HS-27A (cell line): Measurements from ENCODE around the gene CASKIN2.

Source experiments
- DNase-seq: peaks from one replicate; pipeline ENCODE4 v3.0.0-alpha.2; 2012; ENCODE audit warnings: low read depth, missing footprints

CASKIN2 gene

DNA sequence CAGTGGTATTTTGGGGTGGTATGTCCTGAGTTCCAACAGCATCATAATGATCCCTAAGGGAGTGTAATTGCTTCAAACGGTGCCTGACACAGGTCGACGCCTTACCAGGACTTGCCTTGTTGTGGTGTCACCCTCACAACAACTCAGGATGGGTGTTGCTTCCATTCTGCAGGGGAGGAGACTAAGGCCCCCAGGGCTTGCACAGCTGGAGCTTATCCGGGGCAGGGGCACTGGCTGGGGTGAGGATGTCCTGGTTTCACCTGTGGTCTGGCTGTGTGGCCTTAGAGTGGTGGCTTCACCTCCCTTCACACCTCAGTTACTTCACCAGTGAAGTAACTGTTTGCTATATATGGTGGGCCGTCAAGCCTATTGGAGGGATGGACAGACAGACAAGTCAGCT, 33.5 kb upstream of the CASKIN2 start:
- DNase-seq, result no peak

- no peak for DNase-seq
These were observed 31.8 kb upstream of the CASKIN2 start for GRCh38 chr17:75547091-75547490.

DNA sequence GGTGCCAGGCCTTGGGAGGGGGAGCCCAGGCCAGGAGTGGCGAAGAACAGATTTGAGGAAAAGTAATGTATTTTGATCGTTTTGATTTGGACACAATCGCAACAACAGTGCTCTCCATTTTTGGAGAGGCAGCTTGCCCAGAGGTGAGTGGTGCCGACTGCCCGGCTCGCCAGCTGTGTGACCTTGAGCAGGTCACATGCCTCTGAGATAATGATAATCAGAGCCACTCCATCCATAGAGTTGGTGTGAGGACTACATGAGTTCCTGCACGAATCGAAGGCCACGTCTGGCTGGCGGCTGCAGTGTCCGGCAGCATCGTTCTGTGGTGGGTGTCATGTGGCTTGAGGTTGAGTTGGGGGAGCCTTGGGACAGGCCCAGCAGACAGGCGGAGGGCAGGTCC, 30.8 kb upstream of the CASKIN2 start:
- no peak for DNase-seq

DNA sequence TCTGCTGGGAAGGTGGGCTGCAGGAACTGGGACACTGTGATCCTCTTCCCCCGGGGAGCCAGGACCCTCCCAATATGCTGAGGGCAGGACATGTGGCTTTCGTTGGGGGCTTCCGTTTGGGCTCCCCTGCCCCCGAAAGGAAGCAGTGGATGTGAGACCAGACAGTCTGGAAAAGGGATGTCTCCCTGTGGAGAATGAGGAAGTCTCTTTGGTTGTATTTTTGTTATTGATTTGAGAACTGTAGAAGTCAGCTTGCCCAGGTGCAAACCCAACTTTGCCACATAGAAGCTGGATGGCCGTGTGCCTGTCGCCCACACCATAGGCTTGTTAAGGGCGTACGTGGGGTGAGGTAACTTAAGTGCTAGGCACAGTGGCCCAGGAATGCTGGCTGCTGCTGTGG, 28.9 kb upstream of the CASKIN2 start:
- DNase-seq, result no peak

DNA sequence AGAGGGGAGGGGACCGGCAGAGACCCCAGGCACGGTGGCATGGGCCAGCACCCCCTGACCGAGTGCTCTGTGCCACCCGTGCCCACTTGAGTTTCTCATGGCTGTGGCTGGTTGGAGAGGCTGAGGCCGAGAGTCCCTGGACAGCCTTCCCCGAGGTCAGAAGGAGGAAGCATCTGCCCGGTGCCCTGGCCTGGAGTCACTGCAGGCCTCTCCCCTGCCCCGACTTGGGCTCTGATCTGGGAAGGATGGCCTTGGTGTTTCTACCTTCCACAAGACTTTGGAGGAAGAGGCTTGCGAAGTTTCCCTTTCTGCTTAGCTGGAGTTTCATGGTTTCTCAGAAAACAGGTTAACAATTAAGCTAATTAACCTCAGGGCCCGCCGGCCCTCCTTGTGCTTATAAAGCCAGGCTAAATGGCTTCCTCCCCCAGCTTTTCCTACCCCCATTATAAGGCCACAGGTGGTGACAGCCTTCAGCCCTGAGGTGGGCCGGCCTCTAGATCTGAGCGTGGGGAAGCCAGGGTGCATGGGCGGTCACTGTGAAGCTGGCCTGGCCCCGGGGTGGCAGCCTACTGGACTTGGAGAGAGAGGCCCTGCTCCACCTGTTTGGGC, 27.5 kb upstream of the CASKIN2 start:
- DNase-seq, result no peak

- no peak for DNase-seq
These were observed 26.9 kb upstream of the CASKIN2 start for GRCh38 chr17:75542229-75542628.

DNA sequence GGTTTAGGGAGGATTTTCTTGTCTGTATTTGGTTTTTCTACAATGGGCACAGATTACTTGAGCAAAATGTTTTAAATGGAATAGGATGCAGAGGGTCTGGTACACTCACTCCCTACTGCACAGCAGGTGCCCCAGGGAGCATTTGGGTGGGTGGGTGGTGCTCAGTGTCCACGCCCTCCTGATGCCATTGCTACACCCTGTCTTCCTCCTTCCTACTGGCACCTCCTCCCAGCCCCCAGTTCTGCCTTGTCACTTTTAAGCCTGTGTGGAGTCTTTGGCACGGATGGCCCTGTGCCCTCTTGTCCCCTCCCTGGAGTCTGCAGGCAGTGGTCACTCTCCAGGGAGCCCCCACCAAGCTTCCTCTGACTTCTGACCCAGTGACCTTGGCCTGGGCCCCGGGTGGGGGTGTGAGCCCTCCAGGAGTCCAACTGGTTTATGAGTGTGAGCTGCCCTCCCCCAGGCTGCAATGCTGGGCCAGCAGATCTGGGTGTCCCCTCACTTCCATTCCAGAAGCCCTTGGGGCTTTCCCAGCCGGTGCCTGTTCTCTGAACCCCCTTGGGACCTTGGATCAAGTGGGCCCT, 25.7 kb upstream of the CASKIN2 start:
- no peak for DNase-seq

- DNase-seq, result no peak
These were observed 24.8 kb upstream of the CASKIN2 start for GRCh38 chr17:75539967-75540729.

DNA sequence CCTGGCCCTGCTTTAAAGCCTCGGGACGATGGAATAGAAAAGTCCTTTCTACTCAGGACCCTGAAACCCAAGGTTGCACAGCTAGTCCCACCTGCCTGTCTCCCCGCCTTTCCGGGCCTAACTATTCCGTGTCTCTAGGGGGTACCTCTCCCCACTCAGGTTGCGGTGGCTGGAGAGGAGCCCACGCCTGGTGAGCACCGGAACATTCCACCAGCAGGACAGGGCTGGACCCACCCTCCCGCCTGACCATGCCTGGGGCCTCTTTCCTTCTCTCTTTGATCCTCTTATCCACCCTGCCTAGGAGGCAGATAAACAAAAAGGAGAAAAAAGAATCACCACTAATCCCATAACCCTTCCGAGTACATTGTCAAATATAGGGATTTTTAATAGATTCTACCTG, 21.0 kb upstream of the CASKIN2 start:
- no peak for DNase-seq

DNA sequence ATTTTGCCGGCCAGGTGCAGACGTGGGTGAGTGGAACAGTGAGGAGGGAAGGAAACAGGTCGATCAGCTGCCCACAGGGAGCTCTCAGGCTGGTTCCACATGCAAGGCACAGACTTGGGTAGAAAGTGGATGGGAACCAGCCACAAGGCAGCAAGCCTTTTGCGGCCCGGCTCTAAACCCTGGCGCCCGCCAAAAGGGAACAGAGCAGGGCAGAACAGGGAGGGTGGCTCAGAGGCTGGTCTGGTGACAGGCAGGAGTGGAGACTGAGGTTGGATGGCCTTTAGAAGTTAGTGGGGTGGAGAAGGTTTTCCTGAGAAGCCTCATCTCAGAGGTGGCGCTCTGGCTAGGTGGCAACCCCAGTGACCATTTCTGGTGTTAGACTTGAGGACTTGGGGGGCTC, 20.5 kb upstream of the CASKIN2 start:
- no peak for DNase-seq

GRCh38 chr17:75535119-75535537, 19.8 kb upstream of the CASKIN2 start:
- DNase-seq, result no peak

DNA sequence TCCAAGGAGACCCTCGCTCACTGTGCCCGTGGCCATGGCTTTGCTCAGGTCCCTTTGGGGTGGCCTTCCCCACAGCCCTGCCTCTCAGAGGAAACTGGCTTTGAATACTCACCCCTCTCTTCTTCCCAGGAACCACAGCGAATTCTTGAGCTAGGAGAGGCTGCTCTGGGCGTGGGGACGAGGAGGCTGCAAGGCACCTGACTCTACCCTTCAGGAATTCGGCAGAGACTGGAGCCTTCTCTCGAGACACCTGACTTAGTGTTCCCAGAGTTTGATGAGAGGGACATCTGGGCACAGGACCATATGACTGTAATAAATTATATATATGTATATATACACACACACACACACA, 16.4 kb upstream of the CASKIN2 start:
- DNase-seq, result no peak

- no peak for DNase-seq
These were observed 15.7 kb upstream of the CASKIN2 start for GRCh38 chr17:75530837-75531720.

DNA sequence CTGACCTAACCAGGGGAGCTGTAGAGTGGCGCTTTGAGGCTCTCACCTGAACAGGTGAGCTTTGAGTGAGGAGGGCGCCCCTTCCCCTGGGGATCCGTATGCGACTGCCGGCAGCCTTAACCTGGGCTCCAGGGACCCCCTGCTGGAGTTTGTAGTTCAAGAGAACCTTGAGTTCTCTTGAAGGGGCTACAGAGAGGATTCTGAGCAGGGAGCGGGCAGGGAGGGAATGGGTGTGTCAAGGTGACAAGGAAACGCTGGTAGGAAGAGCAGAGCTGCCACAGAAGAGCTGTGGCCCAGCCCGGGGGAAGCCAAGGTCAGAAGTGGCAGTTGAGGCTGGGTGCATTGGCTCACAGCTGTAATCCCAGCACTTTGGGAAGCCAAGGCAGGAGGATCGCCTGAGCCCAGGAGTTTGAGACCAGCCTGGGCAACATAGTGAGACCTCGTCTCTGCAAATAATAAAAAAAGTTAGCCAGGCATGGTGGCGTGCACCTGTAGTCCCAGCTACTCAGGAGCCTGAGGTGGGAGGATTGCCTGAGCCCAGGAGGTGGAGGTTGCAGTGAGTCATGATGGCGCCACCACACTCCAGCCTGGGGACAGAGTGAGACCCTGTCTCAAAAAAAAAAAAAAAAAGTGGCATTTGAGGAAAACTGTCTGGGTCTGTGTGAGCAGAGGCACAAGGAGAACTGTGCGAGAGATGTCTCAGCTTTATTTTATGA, 11.4 kb upstream of the CASKIN2 start:
- no peak for DNase-seq

GRCh38 chr17:75525806-75526554, 10.6 kb upstream of the CASKIN2 start:
- DNase-seq, result no peak

- DNase-seq, result no peak
These were observed 9.9 kb upstream of the CASKIN2 start, which contains the start of gene LLGL2 for GRCh38 chr17:75524970-75525805. LLGL2 (plus strand) TSS chr17:75525697; CDS start chr17:75543427, 17,730 bp downstream.

GRCh38 chr17:75524269-75524969, 9.1 kb upstream of the CASKIN2 start:
- DNase-seq, result no peak

GRCh38 chr17:75523647-75524046, 8.3 kb upstream of the CASKIN2 start:
- DNase-seq, result no peak

DNA sequence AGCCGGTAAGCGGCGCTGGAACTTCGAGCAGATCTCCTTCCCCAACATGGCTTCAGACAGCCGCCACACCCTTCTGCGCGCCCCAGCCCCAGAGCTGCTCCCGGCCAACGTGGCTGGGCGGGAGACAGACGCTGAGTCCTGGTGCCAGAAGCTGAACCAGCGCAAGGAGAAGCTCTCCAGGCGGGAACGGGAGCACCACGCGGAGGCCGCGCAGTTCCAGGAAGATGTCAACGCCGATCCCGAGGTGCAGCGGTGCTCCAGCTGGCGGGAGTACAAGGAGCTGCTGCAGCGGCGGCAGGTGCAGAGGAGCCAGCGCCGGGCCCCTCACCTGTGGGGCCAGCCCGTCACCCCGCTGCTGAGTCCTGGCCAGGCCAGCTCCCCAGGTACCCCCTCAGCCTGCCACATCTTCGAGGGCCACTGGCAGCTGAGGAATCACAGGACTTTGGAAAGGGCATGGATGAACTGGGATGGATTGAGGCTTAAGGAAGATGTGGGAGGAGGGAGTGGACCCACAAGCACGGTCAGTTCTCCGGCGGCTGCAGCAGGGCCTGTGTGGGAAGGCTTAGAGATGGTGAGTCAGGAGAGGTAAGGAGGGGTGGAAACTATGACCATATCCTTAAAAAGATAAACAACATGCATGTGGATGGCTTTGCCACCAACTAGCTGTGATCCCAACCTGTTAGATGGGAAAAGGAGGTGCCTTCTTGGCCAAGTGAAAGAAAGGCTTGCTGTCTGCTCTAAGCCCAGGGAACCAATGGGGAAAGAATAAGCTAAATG, 6.8 kb upstream of the CASKIN2 start:
- DNase-seq, result no peak
